Fibroblast of lung (primary cell): ENCODE measurements around the gene DCP1A.

Source experiments
- EZH2 ChIP-seq: IDR thresholded peaks from 2 replicates; pipeline ENCODE4 v1.5.1; 2012; ENCODE audit warnings: low read length, control low read depth, mild to moderate bottlenecking; ENCODE audit errors: missing control alignments
- TF ChIP-seq, protein P1 (sequence below), 2 donors: IDR thresholded peaks in 1 of 2; conservative IDR thresholded peaks in 1 of 2; 1 replicate in 1 of 2; 2 replicates in 1 of 2; pipeline ENCODE4 v1.5.1; 2011 to 2012; ENCODE audit warnings: low read length in 2 of 2, control low read depth in 1 of 2, inconsistent platforms in 1 of 2, low read depth in 1 of 2, mild to moderate bottlenecking in 1 of 2

DNA sequence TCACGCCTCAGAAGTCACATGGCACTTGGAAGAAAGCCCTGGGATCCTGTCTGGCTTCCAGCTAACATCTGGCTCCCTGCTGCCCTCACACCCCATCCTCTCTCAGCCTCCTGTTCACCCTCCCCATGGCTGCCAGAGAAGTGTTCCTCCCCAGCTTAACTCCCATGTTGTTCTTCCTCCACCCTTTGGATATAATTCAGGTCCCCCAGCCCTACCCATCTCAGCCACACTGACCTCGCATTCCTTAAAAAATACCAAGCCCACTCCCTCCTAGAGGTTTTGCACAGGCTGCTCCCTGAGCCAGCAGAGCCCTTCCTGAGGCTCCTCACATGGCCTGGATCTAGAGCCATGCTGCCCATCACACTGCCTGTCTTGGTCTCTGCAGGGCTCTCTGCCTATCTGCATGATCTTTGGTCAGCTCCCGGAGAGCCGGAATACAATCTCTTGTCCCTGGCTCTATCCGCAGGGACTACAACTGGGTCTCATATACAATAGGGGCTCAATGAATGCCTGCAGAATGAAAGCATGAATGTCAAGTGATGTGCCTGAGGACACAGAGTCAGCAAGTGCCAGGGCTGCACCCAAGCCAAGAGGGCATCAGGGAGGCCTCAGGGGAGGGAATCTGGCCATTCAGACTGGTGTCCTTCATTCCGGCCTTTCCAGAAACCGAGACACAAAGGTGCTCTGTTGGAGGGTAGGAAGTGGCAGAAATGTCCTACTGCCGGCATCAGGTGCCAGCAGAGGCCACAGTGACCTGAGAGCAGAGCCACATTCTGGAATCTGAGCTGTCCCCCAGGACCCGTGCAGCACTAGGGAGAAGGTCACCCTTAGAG is 87.7 kb downstream of the DCP1A start:
- no peak for TF ChIP-seq EZH2
- TF ChIP-seq, protein P1, sequence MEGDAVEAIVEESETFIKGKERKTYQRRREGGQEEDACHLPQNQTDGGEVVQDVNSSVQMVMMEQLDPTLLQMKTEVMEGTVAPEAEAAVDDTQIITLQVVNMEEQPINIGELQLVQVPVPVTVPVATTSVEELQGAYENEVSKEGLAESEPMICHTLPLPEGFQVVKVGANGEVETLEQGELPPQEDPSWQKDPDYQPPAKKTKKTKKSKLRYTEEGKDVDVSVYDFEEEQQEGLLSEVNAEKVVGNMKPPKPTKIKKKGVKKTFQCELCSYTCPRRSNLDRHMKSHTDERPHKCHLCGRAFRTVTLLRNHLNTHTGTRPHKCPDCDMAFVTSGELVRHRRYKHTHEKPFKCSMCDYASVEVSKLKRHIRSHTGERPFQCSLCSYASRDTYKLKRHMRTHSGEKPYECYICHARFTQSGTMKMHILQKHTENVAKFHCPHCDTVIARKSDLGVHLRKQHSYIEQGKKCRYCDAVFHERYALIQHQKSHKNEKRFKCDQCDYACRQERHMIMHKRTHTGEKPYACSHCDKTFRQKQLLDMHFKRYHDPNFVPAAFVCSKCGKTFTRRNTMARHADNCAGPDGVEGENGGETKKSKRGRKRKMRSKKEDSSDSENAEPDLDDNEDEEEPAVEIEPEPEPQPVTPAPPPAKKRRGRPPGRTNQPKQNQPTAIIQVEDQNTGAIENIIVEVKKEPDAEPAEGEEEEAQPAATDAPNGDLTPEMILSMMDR (conservative IDR thresholded peaks at IDR 0.05 in 1 of 2, IDR thresholded peaks at IDR 0.05 in 1 of 2; ENCODE audit: low read depth in 1 of 2, low read length in 2 of 2): no peak
